HCT116 (cell line): ENCODE results near the gene PBX2. TPM values are rescaled to one million over a fixed set of nuclear protein-coding genes. Genes with fewer than 3 reads are reported as not detected.

ENCODE experiments used
- ATAC-seq: fragments of 200-7000 bp; cut with Tn5 transposase; 2 replicates; pipeline ENCODE4 v1.9.1; 2020; ENCODE audit warnings: mild to moderate bottlenecking, moderate library complexity
- BruUV-seq: library from RNA; stranded (reverse); fragments of 400-500 nt; replicated peaks from 2 replicates; lab custom pipeline; 2021; lab: Mats Ljungman, UMichigan
- CTCF ChIA-PET: fragments of 300-600 bp; sonication (Branson Sonifier 250); formaldehyde crosslinking; loops from one replicate; lab custom pipeline; 2021; ENCODE audit warnings: antibody characterized with exemption; lab: Charles Lee
- POLR2A ChIA-PET: fragments of 300-600, 350-600 bp; sonication (Branson Sonifier 250); formaldehyde crosslinking; loops from one replicate; lab custom pipeline; 2021; ENCODE audit warnings: antibody characterized with exemption; lab: Charles Lee
- RAD21 ChIA-PET, 2 experiments: fragments of 300-600 bp; sonication (Branson Sonifier 250); formaldehyde crosslinking; loops; one replicate each; lab custom pipeline; 2023; ENCODE audit warnings: low total read pairs in 2 of 2; ENCODE audit not compliant: uncharacterized antibody in 2 of 2, unreplicated experiment in 2 of 2, low non-redundant PET in 1 of 2; lab: Charles Lee
- DNase-seq: peaks from one replicate; pipeline ENCODE4 v3.0.0-alpha.2; 2010; ENCODE audit warnings: low read depth, low spot score
- H2AFZ ChIP-seq: fragments of 200-600 bp; shearing (Covaris generic), sonication (generic); 2 replicates; pipeline ENCODE4 v1.6.1; 2017; ENCODE audit warnings: low read depth, mixed run types, mixed read lengths, antibody characterized with exemption, low read length; ENCODE audit not compliant: poor library complexity, severe bottlenecking
- H3K27ac ChIP-seq: 2 replicates; pipeline ENCODE4 v1.5.1; 2012; ENCODE audit warnings: low read depth, low read length
- H3K27me3 ChIP-seq: fragments of 200-600 bp; sonication (generic); 2 replicates; pipeline ENCODE4 v1.6.1; 2016; ENCODE audit warnings: mixed run types, low read length, mixed read lengths; ENCODE audit not compliant: insufficient read depth
- H3K36me3 ChIP-seq, 2 experiments: fragments of 200-500 bp in 1 of 2; fragments of 200-600 bp in 1 of 2; sonication (Bioruptor generic) in 1 of 2; sonication (generic) in 1 of 2; 2 replicates each; pipeline versions ENCODE4 v1.5.1 to v1.6.1; 2014 to 2016; ENCODE audit warnings: low read length in 2 of 2, inconsistent platforms in 1 of 2, mixed read lengths in 1 of 2, mixed run types in 1 of 2; ENCODE audit not compliant: insufficient read depth in 2 of 2, control insufficient read depth in 1 of 2
- H3K4me1 ChIP-seq, 2 experiments: fragments of 200-600 bp in 1 of 2; sonication (generic) in 1 of 2; 2 replicates each; pipeline versions ENCODE4 v1.5.1 to v1.6.1; 2012 to 2017; ENCODE audit warnings: low read length in 2 of 2, inconsistent platforms in 1 of 2, mild to moderate bottlenecking in 1 of 2, mixed read lengths in 1 of 2, mixed run types in 1 of 2, moderate library complexity in 1 of 2; ENCODE audit not compliant: insufficient read depth in 2 of 2, control insufficient read depth in 1 of 2
- H3K4me2 ChIP-seq: fragments of 200-600 bp; sonication (generic); 2 replicates; pipeline ENCODE4 v1.6.1; 2017; ENCODE audit warnings: mixed run types, low read length, mixed read lengths
- H3K4me3 ChIP-seq, 2 experiments: fragments of 200-600 bp in 1 of 2; sonication (generic) in 1 of 2; replicated peaks in 1 of 2; 2 replicates each; pipeline ENCODE4 v1.5.1; 2011 to 2016; ENCODE audit warnings: low read length in 2 of 2, control low read depth in 1 of 2, low read depth in 1 of 2, mild to moderate bottlenecking in 1 of 2, mixed read lengths in 1 of 2, mixed run types in 1 of 2
- H3K79me2 ChIP-seq: fragments of 200-600 bp; sonication (generic); 2 replicates; pipeline ENCODE4 v1.6.1; 2017; ENCODE audit warnings: mild to moderate bottlenecking, mixed run types, low read length, moderate library complexity, mixed read lengths; ENCODE audit not compliant: insufficient read depth
- H3K9ac ChIP-seq: fragments of 200-600 bp; sonication (generic); 2 replicates; pipeline ENCODE4 v1.6.1; 2016; ENCODE audit warnings: low read length, mixed read lengths
- H3K9me2 ChIP-seq: fragments of 200-600 bp; sonication (generic), shearing (Covaris generic); 2 replicates; pipeline ENCODE4 v1.6.1; 2017; ENCODE audit warnings: mixed run types, mild to moderate bottlenecking, moderate library complexity; ENCODE audit not compliant: insufficient read depth
- H3K9me3 ChIP-seq, 2 experiments: fragments of 200-500 bp in 1 of 2; fragments of 200-600 bp in 1 of 2; sonication (Bioruptor generic) in 1 of 2; sonication (generic) in 1 of 2; 2 replicates each; pipeline ENCODE4 v1.6.1; 2014 to 2017; ENCODE audit warnings: low read length in 2 of 2, mixed read lengths in 2 of 2, inconsistent platforms in 1 of 2, low read depth in 1 of 2, mild to moderate bottlenecking in 1 of 2, mixed run types in 1 of 2, moderate library complexity in 1 of 2; ENCODE audit not compliant: control insufficient read depth in 1 of 2, insufficient read depth in 1 of 2
- H4K20me1 ChIP-seq: fragments of 200-600 bp; sonication (generic), shearing (Covaris generic); 2 replicates; pipeline ENCODE4 v1.6.1; 2017; ENCODE audit warnings: mixed run types, mild to moderate bottlenecking, moderate library complexity; ENCODE audit not compliant: insufficient read depth
- ATF3 ChIP-seq: IDR thresholded peaks from 2 replicates; pipeline ENCODE4 v1.6.1; 2012
- CBX3 ChIP-seq: IDR thresholded peaks from 2 replicates; pipeline ENCODE4 v1.6.1; 2012; ENCODE audit warnings: low read depth
- CEBPB ChIP-seq: IDR thresholded peaks from 2 replicates; pipeline ENCODE4 v1.6.1; 2012; ENCODE audit warnings: low read depth
- EGR1 ChIP-seq: IDR thresholded peaks from 2 replicates; pipeline ENCODE4 v1.6.1; 2012; ENCODE audit warnings: low read depth
- ELF1 ChIP-seq: IDR thresholded peaks from 2 replicates; pipeline ENCODE4 v1.6.1; 2012; ENCODE audit warnings: low read depth, borderline replicate concordance
- EZH2 ChIP-seq: fragments of 200-600 bp; sonication (generic); IDR thresholded peaks from 2 replicates; pipeline ENCODE4 v1.6.1; 2017; ENCODE audit warnings: antibody characterized with exemption, mixed run types
- EZH2phosphoT487 ChIP-seq: fragments of 200-600 bp; IDR thresholded peaks from 2 replicates; pipeline ENCODE4 v1.6.1; 2018; ENCODE audit warnings: antibody characterized with exemption, borderline replicate concordance
- FOSL1 ChIP-seq: IDR thresholded peaks from 2 replicates; pipeline ENCODE4 v1.6.1; 2012; ENCODE audit warnings: low read depth
- JUND ChIP-seq: IDR thresholded peaks from 2 replicates; pipeline ENCODE4 v1.6.1; 2012
- MAX ChIP-seq: IDR thresholded peaks from 2 replicates; pipeline ENCODE4 v1.6.1; 2012
- POLR2A ChIP-seq: IDR thresholded peaks from 2 replicates; pipeline ENCODE4 v1.7.0; 2011; ENCODE audit warnings: borderline replicate concordance; ENCODE audit not compliant: insufficient read depth, insufficient read length; ENCODE audit errors: extremely low read depth
- RAD21 ChIP-seq: IDR thresholded peaks from 2 replicates; pipeline ENCODE4 v1.6.1; 2012; ENCODE audit warnings: low read depth, mild to moderate bottlenecking
- SIN3A ChIP-seq: IDR thresholded peaks from 2 replicates; pipeline ENCODE4 v1.6.1; 2012; ENCODE audit warnings: low read depth
- SP1 ChIP-seq: IDR thresholded peaks from 2 replicates; pipeline ENCODE4 v1.6.1; 2012; ENCODE audit warnings: low read depth
- SRF ChIP-seq: IDR thresholded peaks from 2 replicates; pipeline ENCODE4 v1.6.1; 2012; ENCODE audit warnings: low read depth
- ZFX ChIP-seq: fragments of 450-650 bp; IDR thresholded peaks from 2 replicates; pipeline ENCODE4 v1.6.1; 2017
- ZNF274 ChIP-seq: fragments of 200-500 bp; sonication (Bioruptor generic); IDR thresholded peaks from 2 replicates; pipeline ENCODE4 v1.6.1; 2014; ENCODE audit warnings: mild to moderate bottlenecking, low read depth, low read length, inconsistent platforms
- intact Hi-C: fragments of 100-400 bp; cut with micrococcal nuclease; formaldehyde crosslinking; loops from 2 replicates; pipeline ENCODE4 v1.10.0; 2022
- total RNA-seq: library from RNA; stranded (reverse); gene quantifications from one replicate; pipeline ENCODE4 v1.2.1, GENCODE V29; 2021; ENCODE audit not compliant: unreplicated experiment
- TF ChIP-seq, protein P1 (sequence below): IDR thresholded peaks from 2 replicates; pipeline ENCODE4 v1.6.1; 2011; ENCODE audit warnings: mild to moderate bottlenecking, low read length, moderate library complexity; ENCODE audit not compliant: insufficient replicate concordance; ENCODE audit errors: extremely low read depth
- TF ChIP-seq, protein P2 (sequence below), 3 experiments: fragments of 200-600 bp in 1 of 3; sonication (generic) in 1 of 3; IDR thresholded peaks in 2 of 3; conservative IDR thresholded peaks in 1 of 3; 2 replicates each; pipeline ENCODE4 v1.5.1; 2012 to 2017; ENCODE audit warnings: low read depth in 2 of 3, low read length in 2 of 3, antibody characterized with exemption in 1 of 3, borderline replicate concordance in 1 of 3, control low read depth in 1 of 3, mild to moderate bottlenecking in 1 of 3, mixed read lengths in 1 of 3, mixed run types in 1 of 3, moderate library complexity in 1 of 3; ENCODE audit not compliant: insufficient read depth in 1 of 3

The PBX2 gene
- total RNA-seq, 1 experiment from 2014 or later, result 79.0 TPM

DNA sequence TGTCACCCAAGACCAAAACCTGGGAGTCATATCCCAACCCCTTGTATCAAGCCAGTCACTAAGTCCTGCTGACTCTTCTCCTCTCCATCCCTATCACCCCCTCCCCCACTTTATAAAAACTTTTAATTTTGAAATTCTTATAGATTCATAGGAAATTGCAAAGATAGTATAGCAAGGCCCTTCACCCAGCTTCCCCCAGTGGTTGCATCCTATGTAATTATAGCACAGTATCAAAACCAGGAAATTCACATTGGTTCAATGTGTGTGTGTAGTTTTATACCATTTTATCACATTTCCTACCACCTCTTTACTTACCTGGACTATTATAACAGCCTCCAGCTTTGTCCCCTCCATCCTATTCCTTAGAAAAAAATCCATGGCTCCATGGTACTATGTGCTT lies 31.9 kb downstream of the PBX2 start:
- H3K4me2 ChIP-seq, result no peak overlapping the region
- no peaks in the 10 kb centered on the region for H3K9me2 ChIP-seq
- DNase-seq (no peak), ATAC-seq (no peak)
- H3K4me3 ChIP-seq, result no peak overlapping the region
- intact Hi-C loops, result no loop called here
- no peaks in the 10 kb centered on the region for H4K20me1 ChIP-seq
- peaks cover 5 to 14% of the 10 kb centered on the region in 2 experiments for H3K4me1 ChIP-seq
- H3K79me2 ChIP-seq, result peaks cover 16% of the 10 kb centered on the region
- peaks cover 15 to 17% of the 10 kb centered on the region in 2 experiments; a peak in 3 of 4 replicates for H3K36me3 ChIP-seq
- no peak overlapping the region for H2AFZ ChIP-seq
- CTCF ChIA-PET, result no interaction called here
- no peak overlapping the region for H3K9ac ChIP-seq
- POLR2A ChIA-PET, result no interaction called here
- H3K27me3 ChIP-seq, result no peaks in the 10 kb centered on the region
- no peak overlapping the region for H3K27ac ChIP-seq
- no peaks in the 10 kb centered on the region for H3K9me3 ChIP-seq
- TF ChIP-seq JUND, result no peak
- TF ChIP-seq ZFX, result no peak
- TF ChIP-seq ZNF274, result no peak
- no peak for TF ChIP-seq EZH2
- TF ChIP-seq SP1, result no peak
- TF ChIP-seq, protein P1, sequence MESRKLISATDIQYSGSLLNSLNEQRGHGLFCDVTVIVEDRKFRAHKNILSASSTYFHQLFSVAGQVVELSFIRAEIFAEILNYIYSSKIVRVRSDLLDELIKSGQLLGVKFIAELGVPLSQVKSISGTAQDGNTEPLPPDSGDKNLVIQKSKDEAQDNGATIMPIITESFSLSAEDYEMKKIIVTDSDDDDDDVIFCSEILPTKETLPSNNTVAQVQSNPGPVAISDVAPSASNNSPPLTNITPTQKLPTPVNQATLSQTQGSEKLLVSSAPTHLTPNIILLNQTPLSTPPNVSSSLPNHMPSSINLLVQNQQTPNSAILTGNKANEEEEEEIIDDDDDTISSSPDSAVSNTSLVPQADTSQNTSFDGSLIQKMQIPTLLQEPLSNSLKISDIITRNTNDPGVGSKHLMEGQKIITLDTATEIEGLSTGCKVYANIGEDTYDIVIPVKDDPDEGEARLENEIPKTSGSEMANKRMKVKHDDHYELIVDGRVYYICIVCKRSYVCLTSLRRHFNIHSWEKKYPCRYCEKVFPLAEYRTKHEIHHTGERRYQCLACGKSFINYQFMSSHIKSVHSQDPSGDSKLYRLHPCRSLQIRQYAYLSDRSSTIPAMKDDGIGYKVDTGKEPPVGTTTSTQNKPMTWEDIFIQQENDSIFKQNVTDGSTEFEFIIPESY, result no peak
- TF ChIP-seq EGR1, result no peak
- TF ChIP-seq POLR2A, result no peak
- TF ChIP-seq MAX, result no peak
- TF ChIP-seq CEBPB, result no peak
- TF ChIP-seq, protein P2, sequence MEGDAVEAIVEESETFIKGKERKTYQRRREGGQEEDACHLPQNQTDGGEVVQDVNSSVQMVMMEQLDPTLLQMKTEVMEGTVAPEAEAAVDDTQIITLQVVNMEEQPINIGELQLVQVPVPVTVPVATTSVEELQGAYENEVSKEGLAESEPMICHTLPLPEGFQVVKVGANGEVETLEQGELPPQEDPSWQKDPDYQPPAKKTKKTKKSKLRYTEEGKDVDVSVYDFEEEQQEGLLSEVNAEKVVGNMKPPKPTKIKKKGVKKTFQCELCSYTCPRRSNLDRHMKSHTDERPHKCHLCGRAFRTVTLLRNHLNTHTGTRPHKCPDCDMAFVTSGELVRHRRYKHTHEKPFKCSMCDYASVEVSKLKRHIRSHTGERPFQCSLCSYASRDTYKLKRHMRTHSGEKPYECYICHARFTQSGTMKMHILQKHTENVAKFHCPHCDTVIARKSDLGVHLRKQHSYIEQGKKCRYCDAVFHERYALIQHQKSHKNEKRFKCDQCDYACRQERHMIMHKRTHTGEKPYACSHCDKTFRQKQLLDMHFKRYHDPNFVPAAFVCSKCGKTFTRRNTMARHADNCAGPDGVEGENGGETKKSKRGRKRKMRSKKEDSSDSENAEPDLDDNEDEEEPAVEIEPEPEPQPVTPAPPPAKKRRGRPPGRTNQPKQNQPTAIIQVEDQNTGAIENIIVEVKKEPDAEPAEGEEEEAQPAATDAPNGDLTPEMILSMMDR (IDR thresholded peaks at IDR 0.05 in 2 of 3, conservative IDR thresholded peaks at IDR 0.05 in 1 of 3; ENCODE audit: borderline replicate concordance in 1 of 3, insufficient read depth in 1 of 3, low read depth in 2 of 3, low read length in 2 of 3), result no peak
- no peak for TF ChIP-seq ATF3
- no peak for TF ChIP-seq RAD21
- TF ChIP-seq SRF, result no peak
- no peak for TF ChIP-seq FOSL1
- TF ChIP-seq SIN3A, result no peak
- TF ChIP-seq ELF1, result no peak
- no peak for TF ChIP-seq CBX3
- TF ChIP-seq EZH2phosphoT487, result no peak
- no TSS peak for BruUV-seq
- RAD21 ChIA-PET, result no interaction called here
